HG02973 (cell line): ENCODE results near the gene WDSUB1.

Source experiments
- ATAC-seq: cut with Tn5 transposase; IDR thresholded peaks from one replicate; pipeline ENCODE4 v1.9.1; 2021; ENCODE audit warnings: moderate library complexity; ENCODE audit not compliant: unreplicated experiment

Gene WDSUB1

GRCh38 chr2:159285929-159286708 lies at the start of gene WDSUB1:
Gene WDSUB1, minus strand, starts transcription at chr2:159286703. Its CDS starts 3,634 bp downstream, at chr2:159283069.
- peak; percentile 26 for ATAC-seq

DNA sequence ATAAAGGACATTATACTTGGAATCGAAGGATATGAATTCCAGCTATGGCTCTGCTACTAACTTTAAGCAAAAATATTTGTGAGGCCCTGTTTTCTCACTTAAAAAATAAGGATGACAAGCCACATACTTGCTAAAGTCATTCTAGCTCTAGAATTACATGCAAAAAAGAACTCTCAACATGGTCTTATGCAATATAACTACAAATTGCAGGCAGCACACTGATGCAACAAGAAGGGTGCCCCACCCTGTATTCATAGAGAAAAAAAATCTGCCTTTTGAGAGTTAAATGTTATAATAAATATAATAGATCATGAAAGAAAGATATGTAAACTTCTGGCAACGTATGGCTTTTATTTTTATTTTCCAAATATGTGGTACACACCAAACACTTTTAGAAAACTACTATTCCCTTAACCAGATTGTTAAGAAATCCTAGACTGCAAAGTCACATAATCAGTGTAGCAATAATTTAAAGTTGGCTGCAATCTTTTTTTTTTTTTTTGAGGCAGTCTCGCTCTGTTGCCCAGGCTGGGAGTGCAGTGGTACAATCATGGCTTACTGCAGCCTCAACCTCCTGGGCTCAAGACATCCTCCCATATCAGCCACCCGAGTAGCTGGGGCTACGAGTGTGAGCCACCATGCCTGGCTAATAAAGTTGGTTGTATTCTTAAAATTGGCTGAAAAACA lies 40.2 kb upstream of the WDSUB1 start:
- ATAC-seq = no peak

DNA sequence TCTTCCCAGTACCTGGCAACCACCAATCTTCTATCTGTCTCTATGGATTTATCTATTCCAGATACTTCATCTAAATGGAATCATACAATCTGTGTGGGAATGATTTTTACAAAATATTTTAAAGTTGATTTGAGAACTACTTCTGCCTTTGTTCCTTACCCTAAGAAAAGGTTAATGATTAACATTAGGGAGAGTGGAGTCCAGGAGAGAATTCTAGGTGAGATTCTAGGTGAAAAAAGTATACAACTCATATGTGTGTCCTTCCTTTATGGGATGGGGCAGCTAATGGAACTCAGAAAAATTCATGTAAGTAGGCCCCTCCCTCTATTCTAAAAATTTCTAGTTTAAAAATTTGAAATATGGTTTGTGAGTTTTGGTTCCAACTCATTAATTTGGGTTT lies 35.9 kb upstream of the WDSUB1 start:
- no peak for ATAC-seq

DNA sequence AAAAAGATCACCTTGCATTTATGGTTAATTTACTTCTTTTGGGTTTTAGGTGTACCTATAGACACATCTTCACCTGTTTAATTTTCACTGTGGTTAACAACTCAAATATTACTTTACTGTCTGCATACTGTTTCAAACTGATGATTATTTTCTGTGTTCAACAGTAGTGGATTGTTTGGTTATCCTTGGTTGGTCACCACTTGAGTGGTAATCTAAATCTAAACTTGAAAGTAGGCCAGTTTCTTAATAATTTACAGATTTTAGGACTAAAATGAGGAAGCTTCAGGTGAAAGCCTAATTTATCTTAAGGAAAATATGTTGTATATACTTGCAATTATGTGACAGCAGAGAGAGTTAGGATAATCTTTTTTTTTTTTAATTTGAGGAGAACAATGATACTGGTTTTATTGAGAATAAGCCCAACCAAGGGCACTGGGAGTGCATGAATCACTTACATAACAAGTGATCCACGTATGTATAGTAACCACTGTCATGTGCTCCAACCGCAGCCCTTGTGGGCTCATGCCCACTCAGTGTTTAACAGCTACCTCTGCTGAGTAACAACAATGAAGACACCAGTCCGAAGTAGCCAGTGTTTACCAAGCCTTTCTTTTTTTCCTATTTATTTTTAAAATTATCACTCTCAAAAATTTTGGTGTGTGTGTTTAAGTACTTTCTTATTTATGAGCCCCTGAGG lies 31.0 kb upstream of the WDSUB1 start:
- no peak for ATAC-seq

- ATAC-seq = no peak
Measured at GRCh38 chr2:159307942-159308341, 21.4 kb upstream of the WDSUB1 start.

DNA sequence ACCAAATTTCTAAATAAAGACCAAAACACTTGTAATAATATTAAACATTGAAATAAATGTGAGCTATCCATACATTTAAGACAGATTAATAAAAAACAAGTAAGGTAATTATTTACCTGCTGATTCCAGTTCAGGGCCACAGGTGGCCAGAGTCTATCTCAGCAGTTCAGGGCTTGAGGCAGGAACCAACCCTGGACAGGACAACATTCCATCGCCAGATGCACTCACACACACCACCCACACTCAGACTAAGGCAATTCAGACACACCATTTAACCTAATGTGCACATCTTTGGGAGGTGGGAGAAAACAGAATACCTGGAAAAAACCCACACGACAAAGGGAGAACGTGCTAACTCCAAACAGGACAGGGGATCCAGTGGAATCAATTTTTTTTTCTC lies 14.1 kb upstream of the WDSUB1 start:
- ATAC-seq = no peak

GRCh38 chr2:159298967-159299366 lies 12.5 kb upstream of the WDSUB1 start:
- ATAC-seq = no peak

DNA sequence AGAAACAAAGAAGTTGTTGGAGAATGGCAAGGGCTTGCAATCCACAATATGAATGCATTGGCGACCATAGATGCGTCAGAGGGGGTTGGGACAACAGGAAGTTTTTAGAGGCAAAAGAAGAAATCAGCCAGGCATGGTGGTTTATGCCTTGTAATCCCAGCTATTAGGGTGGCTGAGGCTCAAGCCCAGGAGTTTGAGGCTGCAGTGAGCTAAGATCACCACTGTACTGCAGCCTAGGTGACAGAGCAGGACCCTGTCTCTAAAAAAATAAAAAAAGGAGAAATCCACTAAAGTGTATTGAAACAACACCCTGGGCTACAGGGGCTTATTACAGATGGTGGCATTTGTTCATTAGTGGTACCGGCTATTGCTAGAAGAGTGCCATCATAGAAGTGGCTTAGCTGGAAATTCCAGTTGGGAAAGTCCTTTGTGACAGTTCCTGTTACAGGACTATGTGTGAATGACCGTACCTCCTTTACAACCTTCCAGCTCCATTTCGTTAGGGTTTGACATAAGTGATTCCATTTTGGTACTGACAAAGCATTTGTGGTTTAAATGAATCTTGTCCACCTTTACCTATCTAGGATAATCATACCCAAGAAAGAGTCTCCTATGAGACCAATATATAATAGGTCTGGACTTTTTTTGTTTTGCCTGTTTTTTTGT lies 10.7 kb upstream of the WDSUB1 start:
- ATAC-seq = no peak

DNA sequence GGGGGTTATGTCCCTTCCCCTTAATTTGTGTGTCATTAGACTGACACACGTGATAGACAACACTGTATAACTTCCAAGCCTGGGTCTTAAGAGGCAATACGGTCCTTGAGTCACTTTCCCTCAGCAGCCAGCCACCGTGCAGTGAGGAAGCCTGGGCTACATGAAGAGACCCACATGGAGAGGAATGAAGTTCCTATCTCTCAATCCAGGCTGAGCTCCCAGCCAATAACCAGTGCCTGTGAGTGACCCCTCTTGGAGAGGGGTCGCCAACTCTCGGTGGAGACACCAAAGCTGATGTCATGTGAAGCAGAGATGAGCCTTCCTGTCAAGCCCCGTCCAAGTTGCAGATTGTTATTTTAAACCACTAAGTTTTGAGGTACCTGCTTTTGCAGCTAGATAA lies 5.7 kb upstream of the WDSUB1 start:
- no peak for ATAC-seq

DNA sequence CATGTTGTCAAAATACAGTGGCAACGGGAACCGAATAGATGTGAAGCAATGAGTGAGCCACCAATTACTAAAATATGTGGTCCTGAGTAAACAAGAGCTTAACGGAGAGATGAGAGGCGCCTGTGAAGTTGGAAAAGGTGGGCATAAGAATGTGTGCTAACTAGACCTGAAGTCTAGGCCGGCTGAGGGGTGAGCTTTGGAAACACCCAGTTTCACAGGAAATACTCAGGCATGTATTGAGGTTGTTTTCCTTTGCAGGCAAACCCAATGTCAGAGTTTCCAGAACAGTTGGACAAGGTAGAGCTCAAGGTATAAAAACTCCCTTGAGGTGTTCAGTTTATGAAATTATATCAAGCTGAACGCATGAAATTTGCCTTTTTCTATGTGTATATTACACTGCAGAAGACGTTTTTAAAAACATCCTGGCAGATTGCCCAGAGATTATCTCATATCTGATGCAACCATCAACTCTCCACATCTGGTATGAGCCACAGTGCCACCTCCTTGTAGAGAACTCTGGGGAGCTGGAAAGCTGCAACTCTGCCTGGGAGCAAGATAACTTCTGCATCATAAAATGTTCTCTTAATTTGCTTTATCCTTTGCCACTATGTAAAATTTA lies 3.9 kb upstream of the WDSUB1 start:
- ATAC-seq = no peak

DNA sequence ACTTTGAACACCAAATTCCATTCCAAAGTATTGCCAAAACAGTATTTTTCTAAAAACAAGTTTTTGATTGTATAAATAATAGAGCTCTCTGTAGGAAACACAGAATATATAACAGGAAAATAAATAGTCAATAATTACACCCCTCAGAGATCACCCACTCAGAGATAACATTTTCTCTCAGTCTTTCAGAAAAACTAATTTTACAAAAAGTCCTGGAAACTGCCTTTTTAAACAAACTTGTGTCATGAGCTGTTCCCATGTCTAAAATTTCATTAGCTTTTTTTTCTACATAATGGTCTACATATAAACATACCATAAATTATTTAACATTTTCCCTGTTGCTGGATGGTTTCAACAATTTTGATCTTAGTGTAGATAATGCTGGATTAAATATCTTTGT lies 1.2 kb upstream of the WDSUB1 start:
- ATAC-seq = no peak

DNA sequence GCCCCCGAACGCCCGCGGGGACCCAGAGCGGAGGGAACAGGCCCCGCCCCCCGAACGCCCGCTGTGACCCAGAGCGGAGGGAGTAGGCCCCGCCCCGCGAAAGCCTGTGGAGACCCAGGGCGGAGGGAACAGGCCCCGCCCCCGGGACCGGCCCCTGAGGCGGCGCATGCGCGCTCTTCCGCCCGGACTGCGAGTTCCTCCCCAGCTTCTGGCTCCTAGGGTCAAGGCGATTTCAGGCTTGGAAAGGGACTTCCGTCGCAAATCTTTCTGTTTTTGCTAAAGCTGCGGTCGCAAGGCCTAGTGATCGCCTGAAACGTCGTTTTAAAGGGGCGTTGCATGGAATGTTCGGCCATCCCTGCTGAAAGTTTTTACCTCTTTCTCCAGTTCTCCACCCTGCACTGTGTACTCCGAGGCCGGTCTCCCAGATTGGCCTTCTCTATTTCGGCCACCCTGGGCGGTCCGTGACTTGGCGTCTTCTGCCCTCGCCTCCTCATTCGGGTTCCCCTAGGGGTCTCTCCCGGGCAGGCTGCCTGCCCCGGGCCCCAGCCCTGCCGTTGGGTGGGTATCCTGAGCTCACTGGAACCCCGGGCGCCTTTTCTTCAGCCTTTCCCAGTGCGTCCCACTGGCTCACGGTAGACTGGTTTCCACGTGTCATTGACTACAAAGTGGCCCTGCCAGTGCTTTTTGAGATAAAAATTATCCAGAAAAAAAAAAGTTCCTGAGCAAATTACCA lies 372 bp upstream of the WDSUB1 start:
- ATAC-seq = peak; percentile 86

- ATAC-seq = no peak
Measured at GRCh38 chr2:159285433-159285832, 1.1 kb downstream of the WDSUB1 start.

DNA sequence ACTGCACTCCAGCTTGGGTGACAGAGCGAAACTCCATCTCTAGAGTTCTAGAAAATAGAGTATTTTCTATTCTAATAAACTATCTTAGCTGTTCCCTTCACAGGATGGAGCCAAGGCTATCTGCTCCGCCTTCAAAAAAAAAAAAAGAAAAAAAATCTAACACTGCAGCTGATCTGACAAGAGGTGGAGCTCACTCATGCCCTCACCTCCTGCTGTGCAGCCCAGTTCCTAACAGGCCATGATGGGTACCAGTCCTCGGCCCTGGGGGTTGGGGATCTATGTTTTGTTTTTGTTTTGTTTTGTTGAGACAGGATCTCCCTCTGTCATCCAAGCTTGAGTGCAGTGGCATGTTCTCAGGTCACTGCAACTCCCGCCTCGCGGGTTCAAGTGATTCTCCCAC lies 3.0 kb downstream of the WDSUB1 start:
- ATAC-seq = no peak

DNA sequence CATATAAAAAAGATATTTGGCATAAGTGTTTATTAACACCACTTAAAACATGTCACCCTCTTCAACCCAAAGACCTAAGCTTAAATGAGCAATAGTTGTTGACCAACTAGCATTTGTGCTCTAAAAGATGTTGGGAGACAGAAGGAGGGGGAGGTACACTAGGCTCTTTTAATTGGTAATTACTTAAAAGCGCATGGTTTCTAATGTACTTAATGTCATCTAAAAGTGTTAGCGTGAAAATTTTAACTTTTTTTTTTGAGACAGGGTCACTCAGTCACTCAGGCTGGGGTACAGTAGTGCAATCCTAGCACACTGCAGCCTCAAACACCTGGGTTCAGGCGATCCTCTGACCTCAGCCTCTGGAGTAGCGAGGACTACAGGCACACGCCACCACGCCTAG lies 5.5 kb downstream of the WDSUB1 start:
- ATAC-seq = no peak

- ATAC-seq = no peak
Measured at GRCh38 chr2:159279700-159280099, 6.8 kb downstream of the WDSUB1 start.

- ATAC-seq = no peak
Measured at GRCh38 chr2:159275111-159275510, 11.4 kb downstream of the WDSUB1 start.

- no peak for ATAC-seq
Measured at GRCh38 chr2:159272156-159272555, 14.3 kb downstream of the WDSUB1 start.

DNA sequence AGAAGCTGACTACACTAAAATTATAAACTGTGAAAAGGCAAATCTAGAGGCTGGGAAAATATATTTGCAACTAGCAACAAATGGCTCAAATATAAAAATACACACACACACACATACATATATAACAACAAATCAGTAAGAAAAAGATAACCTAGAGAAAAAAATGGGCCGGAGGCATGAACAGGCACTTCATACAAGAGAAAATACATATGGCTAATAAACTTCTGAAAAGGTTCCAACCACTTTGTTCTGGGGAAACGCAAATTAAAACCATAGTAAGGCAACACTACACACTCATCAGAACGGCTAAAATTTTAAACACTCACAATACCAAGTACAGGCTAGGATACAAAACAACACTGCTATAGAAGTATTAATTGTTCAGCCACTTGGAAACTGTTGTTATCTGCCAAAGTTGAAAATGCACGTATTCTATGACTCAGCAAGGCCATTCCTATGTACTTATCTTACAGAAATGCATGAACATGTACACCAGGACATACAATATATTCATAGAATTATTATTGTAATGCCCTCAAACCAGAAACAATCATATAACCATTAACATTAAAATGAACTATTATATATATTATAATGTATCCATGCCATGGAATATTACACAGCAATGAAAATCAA lies 15.6 kb downstream of the WDSUB1 start:
- ATAC-seq = no peak

DNA sequence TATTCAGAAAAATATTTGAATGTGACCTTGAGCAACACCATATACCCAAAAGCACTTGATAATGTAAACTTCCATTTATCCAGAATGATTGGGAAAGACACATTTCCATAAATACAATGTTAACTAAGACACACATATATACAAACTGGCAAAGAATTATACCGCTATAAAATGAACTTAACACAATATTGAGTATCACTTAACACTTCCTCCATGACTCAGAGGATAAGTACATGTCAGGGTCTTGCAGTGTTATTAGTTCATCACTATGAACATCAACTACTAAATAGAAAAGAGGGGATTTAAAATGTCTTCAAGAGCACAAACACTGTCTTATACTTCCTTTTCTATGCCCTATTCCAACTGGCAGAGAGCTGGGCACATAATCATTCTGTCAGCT lies 18.6 kb downstream of the WDSUB1 start:
- no peak for ATAC-seq
